NCI-H187 treated with DMSO at 0.1 percent for 48 hours (cell line): Measurements from ENCODE around the gene NRXN3.
A peak's percentile ranks its signal among the peaks of the same experiment; 100 is the strongest.

Source experiments
- DNase-seq: peaks from one replicate; lab custom pipeline; 2025; lab: John Stamatoyannopoulos, UW

NRXN3 gene

DNA sequence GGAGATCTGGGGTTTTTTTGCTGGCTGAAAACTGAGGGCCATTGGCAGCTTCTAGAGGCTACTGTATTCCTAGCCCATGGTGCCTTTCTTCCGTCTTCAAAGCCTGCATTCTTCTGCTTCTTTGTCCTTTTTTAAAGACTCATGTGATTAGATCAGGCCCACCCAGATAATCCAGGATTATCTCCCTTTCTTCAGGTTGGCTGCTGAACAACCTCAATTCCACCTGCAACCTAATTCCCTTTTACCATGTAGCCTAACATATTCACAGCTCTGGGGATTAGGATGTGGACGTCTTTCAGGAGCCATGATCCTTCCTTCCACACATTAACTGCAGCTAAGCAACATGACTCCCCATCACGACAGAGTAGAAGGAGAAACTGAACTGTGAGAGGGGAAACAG lies 1055.6 kb downstream of the NRXN3 start:
- no peak for DNase-seq

DNA sequence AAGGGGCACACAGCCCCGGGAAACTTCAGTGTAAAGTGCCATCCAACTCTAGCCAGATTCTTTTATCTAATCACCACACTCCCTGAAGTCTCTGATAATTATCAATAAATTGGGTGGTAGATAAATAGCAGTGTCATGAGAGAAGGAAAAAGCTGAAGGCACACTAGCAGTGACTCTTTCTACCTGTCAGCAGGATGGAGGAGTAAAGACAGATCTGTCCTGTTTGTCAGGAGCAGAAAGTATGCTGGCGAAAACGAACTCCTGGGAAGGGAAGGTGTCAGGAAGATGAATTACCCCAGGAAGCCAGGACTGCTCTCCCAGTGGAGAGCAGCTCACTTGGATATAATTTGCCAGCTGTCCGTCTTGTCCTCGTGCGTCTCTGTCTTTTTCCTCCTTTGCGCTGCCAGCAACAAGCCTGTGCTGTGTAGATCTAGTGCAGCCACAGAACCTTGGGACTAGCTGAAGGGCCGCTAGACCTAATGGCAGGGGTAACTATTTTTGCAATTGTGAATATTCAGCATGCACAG lies 1059.3 kb downstream of the NRXN3 start:
- DNase-seq = no peak

DNA sequence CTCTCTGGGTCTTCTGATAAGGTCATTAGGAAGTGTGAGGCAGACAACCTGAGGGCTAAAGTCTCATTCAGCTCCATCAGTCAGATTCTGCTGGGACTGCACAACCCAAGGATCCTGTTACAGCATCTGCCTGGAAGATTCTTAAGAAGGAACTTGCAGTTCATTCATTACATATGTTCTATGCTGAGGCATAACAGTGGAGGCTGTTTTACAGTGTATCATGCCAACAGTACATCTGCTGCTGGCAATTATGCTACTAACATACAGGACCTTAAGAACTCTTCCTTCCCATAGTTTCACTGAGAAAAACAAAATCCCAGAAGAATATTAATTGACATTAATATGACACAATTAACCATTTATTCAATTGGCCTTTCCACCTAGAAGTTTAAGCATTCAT lies 1072.5 kb downstream of the NRXN3 start:
- DNase-seq = no peak

DNA sequence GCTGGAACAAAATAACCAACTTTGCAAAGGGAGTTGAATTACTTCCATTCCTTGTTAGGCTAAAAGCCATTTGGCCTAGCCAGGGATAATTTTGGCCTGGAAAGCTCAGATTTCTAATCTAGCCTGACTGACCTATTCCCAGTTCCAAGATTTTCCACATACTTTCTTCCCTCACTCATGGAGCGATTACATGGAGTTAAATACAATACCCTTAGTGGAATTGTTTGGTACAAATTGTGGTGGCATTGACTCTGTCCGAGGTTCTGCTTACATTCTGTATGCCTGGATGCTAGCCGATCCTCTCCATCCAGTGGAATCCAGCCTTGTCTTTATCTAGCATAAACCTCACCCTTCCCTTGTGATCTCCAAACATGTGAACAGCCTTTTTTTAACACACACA lies 1076.0 kb downstream of the NRXN3 start:
- no peak for DNase-seq

DNA sequence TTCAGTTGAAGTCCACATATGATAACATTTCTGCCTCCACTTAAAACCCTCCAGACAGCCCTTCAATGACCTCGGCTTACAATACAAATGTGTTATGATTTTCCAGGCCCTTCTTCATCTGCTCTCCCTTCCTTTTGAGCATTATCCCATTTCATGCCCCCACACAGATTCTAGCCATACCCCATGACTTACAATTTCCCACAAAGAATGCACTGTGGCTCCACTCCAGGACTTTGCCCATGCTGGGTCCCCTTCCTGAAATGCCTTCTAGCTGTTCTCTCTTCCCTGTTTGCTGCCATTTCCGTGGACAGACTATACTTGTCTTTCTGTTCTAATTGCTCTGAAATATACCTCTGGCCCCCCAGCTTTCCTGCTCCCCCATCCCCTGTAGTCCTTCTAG lies 1078.0 kb downstream of the NRXN3 start:
- no peak for DNase-seq

DNA sequence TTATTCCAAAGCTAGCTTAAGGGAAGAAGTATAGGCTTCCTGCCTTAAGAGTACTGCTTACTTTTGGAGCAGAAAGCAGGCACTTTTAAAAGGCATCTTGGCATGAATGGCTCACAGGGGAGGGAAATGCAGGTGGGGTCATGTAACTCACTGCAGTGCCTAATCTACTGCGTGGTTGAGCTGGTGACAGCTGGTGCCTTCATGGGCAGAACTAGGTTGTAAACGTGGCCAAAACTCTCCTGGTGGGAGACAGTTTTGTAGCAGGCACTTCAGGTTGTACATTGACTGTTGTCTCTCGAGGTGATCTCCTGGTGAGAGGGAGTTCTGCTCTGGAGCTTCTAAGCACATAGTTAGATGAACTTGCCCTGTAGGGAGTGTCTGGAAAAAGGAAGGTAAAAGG lies 1078.6 kb downstream of the NRXN3 start:
- no peak for DNase-seq

DNA sequence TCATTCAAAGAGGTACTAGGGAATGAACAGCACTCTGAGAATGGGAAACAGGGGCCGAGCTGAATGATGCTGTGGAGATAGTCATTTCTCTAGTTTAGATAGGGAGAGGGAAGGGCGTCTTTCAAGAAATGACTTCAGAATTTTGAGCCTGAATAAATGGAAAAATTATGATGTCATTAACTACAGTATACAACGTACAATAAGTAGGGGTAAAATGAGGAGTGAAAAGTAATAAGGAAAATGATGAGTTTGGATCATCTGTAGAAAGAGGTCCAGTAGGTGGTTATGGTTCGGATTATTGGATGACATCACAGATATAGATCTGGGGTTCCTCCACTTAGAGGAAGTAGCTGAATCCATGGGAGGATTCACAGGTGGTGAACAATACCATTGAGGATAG lies 1081.1 kb downstream of the NRXN3 start:
- no peak for DNase-seq

DNA sequence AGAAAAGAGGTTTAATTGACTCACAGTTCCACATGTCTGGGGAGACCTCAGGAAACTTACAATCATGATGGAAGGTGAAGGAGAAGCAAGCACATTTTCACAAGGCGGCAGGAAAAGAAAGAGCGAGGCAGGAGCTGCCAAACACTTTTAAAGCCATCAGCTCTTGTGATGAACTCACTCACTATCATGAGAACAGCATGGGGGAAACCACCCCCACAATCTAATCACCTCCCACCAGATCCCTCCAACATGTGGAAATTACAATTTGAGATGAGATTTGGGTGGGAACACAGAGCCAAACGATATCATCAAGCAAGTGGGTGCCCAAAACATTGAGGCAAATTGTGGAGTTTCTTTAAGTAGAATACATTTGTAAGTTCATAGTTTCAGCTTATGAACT lies 1083.4 kb downstream of the NRXN3 start:
- DNase-seq = no peak

DNA sequence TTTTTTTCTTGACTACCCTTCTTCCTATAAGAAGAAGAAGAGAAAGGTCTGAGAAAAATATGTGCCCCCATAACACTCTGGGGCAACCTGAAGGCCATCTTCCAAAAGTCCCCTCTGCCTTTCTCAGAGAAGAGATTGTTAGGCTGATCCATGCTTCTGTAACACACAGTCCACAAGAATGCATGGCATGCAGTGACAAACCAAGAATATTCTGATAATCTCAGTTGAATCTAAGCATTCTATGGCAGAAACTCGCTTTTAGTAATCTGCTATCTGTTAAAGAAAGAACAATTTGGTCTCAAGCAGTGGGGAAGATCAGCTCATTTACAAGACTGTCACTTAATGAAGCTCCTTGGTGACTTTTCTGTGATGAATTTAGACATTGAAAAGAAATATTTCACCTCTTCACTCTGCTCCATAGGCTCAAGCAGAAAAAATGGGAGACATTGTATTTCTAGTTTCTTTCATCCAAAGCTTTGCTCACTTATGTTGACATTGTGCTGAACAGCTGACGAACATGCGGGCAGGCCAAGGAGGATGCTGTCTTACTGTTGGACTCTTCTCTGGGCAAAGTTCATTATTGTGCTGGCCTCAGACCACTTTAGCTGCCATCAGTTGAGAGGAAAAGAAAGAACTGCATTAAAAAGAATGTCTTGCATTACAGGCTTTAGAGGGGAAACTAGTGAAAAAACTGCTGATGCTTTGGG lies 1084.0 kb downstream of the NRXN3 start:
- DNase-seq = no peak

DNA sequence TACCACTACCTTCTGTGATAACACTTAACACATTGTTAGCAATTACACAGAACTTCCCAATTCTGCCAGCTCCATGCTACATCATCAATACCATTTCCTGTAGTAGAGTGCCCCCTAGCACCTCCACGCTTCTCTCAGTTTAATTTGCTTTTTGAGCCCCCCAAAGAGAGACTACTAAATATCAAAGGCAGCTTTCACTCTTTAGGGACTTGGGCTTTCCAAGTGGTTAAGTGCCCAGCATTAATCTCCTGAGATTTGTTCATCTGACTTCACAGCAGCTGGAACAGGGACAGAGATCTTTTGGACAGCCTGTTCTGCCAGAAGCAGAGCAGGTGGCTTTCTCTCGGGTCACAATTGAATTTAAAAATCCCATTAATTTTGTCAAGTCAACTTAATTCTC lies 1086.2 kb downstream of the NRXN3 start:
- no peak for DNase-seq

DNA sequence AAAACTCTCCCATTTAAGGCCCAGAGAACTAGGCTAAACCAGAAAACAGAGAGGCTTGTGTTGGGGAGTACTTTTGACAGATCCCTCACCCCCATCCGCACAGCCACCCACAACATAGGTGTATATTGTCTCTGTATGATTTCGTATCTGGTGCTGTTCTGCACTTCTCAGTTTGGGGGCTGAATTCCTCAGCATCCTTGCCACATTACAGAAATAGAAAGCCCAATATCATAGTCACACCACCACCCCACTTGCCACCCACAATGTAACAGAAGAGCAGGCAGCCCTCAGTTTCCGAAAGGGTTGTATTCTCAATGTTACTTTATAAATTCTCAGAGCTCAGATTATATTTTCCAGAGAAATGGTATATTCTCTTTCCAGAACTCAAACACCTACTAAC lies 1090.2 kb downstream of the NRXN3 start:
- no peak for DNase-seq

DNA sequence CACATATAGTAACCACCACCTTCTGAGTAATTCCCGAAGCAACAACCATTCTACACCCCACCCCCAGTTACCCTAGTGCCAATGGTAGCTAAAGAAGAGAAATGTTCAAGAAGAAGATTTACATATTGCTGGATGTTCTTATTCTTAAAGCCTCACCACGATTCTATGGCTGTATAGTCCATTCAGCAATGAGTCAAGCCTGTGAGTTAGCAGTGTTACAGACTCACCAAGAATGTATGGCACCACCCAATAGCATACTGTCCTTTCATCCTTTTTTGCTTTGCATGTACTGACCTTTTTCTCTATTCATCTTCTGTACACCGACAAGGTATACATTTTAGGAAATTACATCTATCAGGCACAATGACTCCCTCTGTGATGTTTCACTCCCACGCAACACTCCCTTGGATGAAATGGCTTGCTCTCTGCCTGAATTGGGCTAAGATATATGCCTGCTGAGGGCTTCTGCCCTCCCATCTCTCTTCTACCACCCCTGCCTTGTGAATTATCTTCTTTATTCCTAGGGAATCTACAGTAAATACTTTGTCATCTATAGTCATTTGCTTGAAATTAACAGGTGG lies 1095.3 kb downstream of the NRXN3 start:
- DNase-seq = no peak

DNA sequence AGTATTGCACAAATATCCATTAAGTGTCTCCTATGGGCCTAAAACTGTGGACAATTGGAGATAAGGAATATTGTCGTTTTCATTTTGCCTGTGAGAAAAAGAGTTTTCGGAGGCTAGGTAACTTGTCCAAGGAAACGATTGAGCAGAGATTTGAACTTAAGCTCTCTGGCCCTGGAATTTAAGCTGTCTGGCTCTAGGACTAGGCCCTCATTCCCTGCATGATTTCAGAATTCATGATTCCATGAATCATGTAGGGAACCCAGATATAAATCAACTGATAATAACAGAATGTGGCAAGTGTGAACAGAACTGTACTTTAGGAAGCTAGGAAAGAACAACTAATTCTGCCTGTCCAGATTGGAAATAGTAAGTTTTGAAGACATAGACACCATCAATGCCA lies 1100.2 kb downstream of the NRXN3 start:
- no peak for DNase-seq

DNA sequence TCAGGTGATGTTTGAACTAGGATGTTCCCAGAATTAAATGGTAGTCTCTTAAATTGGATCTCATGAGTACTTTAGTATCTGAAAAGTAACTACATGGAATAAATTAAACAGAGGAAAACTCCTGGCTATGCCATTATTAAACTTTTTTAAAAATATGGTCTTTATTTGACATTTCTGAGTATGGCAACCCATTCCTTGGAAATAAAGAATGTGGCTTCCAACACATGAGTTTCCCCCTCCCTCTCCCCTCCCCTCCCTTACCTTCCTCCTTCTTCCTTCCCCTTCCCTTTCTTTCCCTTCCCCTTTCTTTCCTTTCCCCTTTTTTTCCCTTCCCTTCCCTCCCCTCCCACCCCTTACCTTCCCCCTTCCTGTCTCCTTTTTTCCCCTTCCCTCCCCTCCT lies 1100.9 kb downstream of the NRXN3 start:
- no peak for DNase-seq

DNA sequence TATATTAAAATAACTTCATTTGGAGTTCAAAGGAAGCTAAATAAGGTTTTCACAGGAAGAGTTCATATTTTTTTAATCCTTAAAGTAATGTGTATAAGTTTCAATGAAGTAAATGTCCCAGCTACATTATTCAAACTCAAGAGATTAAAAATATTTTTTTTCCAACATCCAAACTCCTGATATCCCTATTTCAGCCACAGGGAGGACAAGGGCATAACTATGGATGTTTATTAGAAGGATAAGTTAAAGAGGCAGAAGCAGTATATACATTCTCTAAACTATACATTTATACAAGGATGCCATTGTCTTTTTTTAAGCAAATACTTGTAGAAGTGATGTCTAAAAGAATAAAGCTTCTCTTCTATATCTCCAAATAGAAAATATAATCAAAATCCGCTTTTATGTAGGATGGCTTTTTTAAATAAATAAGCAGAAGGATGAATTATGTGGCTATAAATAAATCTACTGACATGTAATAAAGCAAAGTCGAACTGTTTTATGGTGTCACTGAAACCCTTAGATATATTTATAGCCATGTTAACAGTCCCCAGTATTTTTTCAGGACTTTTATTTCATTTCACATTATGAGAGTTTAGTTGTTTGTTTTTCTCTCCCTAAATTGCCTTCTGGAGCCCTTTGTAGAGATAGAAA lies 1104.6 kb downstream of the NRXN3 start:
- no peak for DNase-seq

DNA sequence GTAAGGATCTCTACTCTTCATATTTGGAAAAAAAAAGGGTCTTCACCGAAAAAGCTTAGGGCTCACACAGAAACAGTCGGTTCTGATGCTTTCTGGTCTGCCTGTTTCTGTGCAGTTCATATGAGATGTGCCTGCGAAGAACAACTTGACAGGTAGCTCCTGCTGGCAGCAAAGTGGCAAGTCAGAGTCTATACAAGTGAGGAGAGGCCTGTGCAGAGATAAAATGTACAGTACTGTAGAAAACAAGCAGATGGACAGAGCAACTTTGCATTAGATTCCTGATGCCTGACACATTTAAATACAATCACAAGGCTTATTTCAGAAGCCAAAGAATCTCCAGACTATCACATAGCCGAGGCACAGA lies 1105.1 kb downstream of the NRXN3 start:
- DNase-seq = no peak

DNA sequence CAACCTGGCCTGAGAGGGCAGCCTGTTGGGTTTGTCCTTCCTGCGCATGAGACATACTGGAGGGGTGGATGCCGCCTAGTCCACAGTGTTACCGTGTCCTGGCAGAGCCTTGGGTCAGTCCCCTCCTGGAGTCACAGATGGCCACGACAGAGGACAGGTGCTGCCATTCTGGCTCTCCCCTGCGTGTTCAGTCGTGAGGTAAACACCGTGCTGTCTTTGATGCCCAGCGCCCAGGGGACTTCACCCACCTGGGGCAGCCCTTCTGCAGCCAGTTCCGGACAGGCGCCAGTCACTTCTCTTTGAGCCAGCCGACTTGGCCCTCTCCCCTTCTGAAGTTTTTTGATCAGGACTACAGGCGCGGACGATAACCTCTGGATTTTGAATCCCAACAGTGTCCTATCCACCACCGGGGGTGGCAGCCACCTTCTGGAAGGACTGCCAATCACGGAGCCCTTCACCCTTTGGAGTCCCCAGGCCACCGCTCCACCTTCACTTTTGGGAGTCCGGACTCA lies 1108.2 kb downstream of the NRXN3 start:
- DNase-seq = no peak

DNA sequence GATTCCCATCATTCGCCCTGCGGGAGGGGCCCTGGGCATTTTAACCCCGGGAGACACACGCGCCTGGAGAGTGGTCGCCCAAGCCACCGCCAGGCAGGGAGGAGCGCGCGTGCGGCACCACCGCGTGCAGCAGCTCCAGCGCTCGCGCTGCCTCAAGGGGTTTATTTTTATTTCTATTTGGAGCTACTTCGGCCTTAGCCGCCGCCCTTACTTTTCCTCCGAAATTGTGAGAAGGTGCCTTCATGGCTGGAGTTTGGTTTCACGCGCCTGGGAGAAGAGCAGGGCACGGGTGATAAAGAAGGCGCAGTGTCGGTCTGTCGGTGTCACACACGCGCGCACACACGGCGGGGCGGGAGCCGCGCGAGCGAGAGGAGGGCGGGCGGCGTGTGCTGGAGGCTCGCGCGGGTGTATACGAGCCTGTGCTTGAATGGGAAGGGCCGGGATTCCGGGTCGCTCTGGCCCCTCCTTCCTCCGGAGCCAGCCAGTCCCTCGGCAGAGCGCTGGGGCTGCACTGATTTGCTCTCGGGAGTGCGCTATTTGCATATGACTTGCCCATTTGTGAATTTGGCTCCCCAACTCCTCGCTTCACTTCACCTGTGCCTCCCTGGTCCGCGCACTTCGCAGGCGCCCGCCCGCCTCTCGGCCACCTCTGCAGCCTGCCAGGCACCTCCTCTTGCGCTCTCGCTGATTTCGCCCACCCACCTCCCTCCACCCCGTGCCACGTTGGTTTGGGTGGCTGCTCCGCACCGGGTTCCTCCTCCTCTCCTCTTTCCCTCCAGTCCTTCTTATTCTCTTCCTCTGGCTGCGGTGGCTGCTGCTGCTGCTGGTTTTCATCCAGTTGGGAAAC lies 1108.8 kb downstream of the NRXN3 start:
- DNase-seq = peak; percentile 88

DNA sequence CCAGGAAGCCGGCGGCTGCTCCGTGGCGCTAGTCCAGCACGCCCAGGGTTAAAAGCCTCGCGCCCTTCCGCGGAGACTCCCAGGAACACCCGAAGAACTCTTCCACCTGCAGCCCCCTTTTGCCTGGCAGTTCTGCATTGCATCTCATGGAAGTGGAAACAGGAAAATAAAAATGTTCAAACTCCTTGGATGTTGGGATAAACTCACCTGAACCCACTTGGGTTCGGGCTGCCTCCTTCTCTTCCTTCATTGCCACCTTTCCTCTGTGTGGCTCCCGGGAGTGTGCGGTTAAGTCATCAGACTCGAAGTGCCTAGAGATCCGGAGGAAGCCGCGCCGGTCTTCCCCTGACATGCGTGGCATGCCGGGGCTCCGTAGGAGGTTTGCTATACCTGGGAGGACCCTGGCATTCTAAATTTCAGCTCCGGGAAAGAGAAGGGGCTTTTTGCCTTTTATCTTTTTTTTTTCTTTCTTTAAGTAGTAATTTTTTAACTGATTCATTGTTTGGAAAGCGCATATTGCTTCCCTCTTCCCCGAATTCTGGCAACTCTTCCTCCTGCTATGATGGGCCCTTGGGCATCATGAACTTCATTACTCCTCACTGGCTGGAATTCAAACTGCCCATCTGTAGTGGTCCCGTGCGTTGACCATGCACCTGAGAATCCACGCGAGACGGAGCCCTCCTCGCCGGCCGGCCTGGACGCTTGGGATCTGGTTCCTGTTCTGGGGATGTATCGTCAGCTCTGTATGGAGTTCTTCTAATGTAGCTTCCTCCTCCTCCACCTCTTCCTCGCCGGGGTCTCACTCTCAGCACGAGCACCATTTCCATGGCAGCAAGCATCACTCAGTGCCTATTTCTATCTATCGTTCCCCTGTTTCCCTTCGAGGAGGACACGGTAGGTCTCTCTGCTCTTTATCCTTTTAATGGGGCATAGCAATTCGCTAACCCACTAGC lies 1109.7 kb downstream of the NRXN3 start:
- no peak for DNase-seq

DNA sequence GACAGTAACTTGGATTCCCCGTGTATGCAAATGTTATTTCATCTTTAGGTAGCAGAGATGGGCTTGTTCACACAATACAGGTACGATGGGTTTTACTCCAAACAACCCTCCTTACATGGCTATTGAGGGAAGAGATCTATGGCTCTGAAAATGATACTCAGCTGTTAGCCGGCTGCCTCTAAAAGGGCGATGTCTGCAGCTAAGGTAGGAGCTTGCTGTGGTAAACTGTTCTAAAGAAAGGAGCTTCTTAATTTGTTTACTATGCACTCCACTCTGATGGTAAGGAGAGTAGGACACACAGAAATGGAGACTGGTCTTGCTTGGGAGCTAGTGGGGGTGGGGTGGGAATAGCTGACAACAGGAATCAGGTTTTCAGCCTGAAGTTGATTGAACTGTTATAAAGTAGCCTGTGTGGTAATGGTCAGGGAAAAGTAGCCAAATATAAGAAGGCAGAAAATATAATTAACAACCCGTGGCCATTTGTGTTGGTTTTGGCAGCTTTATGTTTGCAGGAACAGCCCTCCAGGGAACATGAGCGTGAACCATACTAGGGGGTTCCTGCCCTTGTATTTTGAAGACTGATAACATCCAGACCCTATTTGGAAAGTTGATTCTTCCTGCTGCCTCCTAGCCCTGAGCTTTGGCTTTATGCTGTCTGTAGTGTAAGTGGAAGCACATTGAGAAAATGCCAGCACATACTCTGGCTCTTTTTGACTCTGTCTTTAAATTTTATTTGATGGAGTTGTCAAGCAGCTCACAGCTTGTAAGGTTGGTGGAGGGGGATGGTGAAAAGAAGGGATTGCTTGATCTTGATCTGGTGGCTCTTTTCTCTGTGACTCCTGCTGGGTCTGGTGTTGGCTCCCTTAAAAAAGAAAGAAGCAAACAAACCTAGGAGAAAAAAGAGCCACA lies 1111.3 kb downstream of the NRXN3 start:
- DNase-seq = peak; percentile 83
